Gastroesophageal sphincter (tissue), 4 donors: ENCODE data around the gene TNS1. TPM values are rescaled to one million over a fixed set of nuclear protein-coding genes. Genes with fewer than 3 reads are reported as not detected.

Experiments
- ATAC-seq: fragments of 150-250 bp; one replicate; pipeline ENCODE4 v1.9.1; 2016; ENCODE audit warnings: mild to moderate bottlenecking, moderate library complexity
- H3K27ac ChIP-seq, 4 donors: fragments of 200-600 bp; sonication (generic) in 3 of 4; 1 replicate in 3 of 4; 2 replicates in 1 of 4; pipeline ENCODE4 v1.5.1; 2016 to 2019
- H3K27me3 ChIP-seq: fragments of 200-600 bp; sonication (generic); one replicate; pipeline ENCODE4 v1.5.1; 2019
- H3K36me3 ChIP-seq, 2 donors: fragments of 200-600 bp; sonication (generic); one replicate each; pipeline ENCODE4 v1.5.1; 2019; ENCODE audit warnings: control low read depth in 1 of 2
- H3K4me1 ChIP-seq, 3 donors: fragments of 200-600 bp; sonication (generic); 1 replicate in 2 of 3; 2 replicates in 1 of 3; pipeline ENCODE4 v1.5.1; 2016 to 2019; ENCODE audit warnings: control low read depth in 2 of 3
- H3K4me3 ChIP-seq, 2 donors: fragments of 200-600 bp; sonication (generic); one replicate each; pipeline ENCODE4 v1.5.1; 2019; ENCODE audit warnings: mild to moderate bottlenecking in 1 of 2, moderate library complexity in 1 of 2
- H3K9me3 ChIP-seq, 3 donors: fragments of 200-600 bp; sonication (generic); one replicate each; pipeline ENCODE4 v1.5.1; 2017 to 2019; ENCODE audit warnings: control low read depth in 2 of 3
- EP300 ChIP-seq: sonication (generic); formaldehyde crosslinking; IDR thresholded peaks from one replicate; pipeline ENCODE4 v1.6.1; 2017; ENCODE audit warnings: antibody characterized with exemption, mild to moderate bottlenecking
- POLR2A ChIP-seq, 2 donors: fragments of 450-650 bp; IDR thresholded peaks; one replicate each; pipeline ENCODE4 v1.6.1; 2017; ENCODE audit warnings: antibody characterized with exemption in 2 of 2, mild to moderate bottlenecking in 2 of 2, moderate library complexity in 1 of 2
- POLR2AphosphoS5 ChIP-seq: sonication (generic); formaldehyde crosslinking; IDR thresholded peaks from one replicate; pipeline ENCODE4 v1.6.1; 2017; ENCODE audit warnings: antibody characterized with exemption
- WGBS, 2 donors: methylation state at CpG; one replicate each; pipeline ENCODE4 v1.1.5; 2018; ENCODE audit warnings: low coverage in 1 of 2; 5-methylcytosine and 5-hydroxymethylcytosine counted together
- total RNA-seq, 4 donors: library from RNA; depleted of rRNA; stranded (reverse); fragments of >200 nt; gene quantifications; one replicate each; pipeline ENCODE4 v1.1.0, GENCODE V29; 2016
- TF ChIP-seq, protein P1 (sequence below), 4 experiments: fragments of 200-600 bp in 2 of 4; fragments of 450-650 bp in 2 of 4; sonication (generic) in 1 of 4; IDR thresholded peaks; one replicate each; pipeline ENCODE4 v1.5.1; 2017 to 2019; ENCODE audit warnings: antibody characterized with exemption in 4 of 4, mild to moderate bottlenecking in 2 of 4, moderate library complexity in 2 of 4

The TNS1 gene
- total RNA-seq, 4 donors from 2014 or later = 825 to 2,193 (median 1,462) TPM

- no peak for ATAC-seq
- peaks cover 0 to 100% (median 56%) of the 10 kb centered on the region in 3 donors for H3K4me1 ChIP-seq
- H3K4me3 ChIP-seq = peak overlapping the region; percentile 68 to 86
- H3K27ac ChIP-seq = peak overlapping the region; percentile 39 to 97 (median 97)
- H3K27me3 ChIP-seq = no peaks in the 10 kb centered on the region
- 25 to 57% methylated on average over 1 to 2 of the region's 3 CpGs for WGBS, 2 donors
- TF ChIP-seq, protein P1, sequence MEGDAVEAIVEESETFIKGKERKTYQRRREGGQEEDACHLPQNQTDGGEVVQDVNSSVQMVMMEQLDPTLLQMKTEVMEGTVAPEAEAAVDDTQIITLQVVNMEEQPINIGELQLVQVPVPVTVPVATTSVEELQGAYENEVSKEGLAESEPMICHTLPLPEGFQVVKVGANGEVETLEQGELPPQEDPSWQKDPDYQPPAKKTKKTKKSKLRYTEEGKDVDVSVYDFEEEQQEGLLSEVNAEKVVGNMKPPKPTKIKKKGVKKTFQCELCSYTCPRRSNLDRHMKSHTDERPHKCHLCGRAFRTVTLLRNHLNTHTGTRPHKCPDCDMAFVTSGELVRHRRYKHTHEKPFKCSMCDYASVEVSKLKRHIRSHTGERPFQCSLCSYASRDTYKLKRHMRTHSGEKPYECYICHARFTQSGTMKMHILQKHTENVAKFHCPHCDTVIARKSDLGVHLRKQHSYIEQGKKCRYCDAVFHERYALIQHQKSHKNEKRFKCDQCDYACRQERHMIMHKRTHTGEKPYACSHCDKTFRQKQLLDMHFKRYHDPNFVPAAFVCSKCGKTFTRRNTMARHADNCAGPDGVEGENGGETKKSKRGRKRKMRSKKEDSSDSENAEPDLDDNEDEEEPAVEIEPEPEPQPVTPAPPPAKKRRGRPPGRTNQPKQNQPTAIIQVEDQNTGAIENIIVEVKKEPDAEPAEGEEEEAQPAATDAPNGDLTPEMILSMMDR (IDR thresholded peaks at IDR 0.05) = no peak
- TF ChIP-seq POLR2A (IDR thresholded peaks at IDR 0.05) = no peak
- TF ChIP-seq EP300 = no peak
- TF ChIP-seq POLR2AphosphoS5 = no peak
- H3K36me3 ChIP-seq = peaks cover 0 to 5% of the 10 kb centered on the region in 2 donors
- no peaks in the 10 kb centered on the region for H3K9me3 ChIP-seq
These were observed 58.4 kb downstream of the TNS1 start for GRCh38 chr2:217944366-217944765.

DNA sequence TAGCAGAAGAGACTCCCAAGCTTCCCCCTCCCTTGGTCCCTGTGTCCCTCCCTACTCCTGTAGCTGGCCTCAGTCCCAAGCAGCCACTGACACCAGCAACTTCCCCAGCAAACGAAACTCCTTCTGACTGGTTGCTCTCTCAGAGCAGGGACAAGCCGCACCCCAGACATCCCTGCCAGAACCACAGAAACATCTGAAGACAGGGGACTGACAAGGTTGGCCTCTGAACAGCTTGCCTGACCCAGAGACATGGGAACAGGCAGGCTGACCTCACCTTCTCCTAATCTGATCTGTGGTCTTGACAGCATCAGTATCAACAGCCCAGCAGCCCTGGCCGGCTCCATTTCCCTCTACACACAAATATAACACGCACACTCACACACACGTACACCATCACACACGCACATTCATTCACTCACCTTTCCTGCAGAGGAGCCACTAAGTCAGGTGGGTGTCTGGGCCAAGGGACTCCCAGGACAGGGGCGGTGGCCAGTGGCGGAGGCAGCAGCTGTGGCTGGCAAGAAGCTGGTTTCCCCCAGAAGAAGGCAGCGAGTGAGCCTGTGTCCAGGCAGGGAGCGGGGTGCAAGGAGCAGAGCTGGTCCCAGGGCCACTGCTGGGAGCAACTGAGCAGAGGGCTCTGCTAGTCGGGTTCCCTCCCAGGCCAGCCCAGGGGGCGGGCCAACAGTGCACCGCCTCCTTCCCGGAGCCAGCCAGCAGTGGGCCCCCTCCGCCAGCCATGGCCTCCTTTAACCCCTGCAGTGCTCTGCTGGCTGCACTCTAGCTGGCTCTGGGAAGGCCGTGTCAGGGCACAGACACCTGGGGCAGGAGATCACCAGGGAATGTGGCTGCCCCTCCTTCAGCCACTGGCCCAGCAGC lies 59.1 kb downstream of the TNS1 start:
- peak overlapping the region; percentile 68 to 86 for H3K4me3 ChIP-seq
- peaks cover 0 to 100% (median 50%) of the 10 kb centered on the region in 3 donors for H3K4me1 ChIP-seq
- TF ChIP-seq EP300 (no peak), POLR2AphosphoS5 (peak; percentile 95), POLR2A (IDR thresholded peaks at IDR 0.05) (peak; percentile 96 to 97)
- TF ChIP-seq, protein P1 (IDR thresholded peaks at IDR 0.05) = peak in 3 of 4 experiments; percentile 33 to 82 (median 39)
- H3K27me3 ChIP-seq = no peaks in the 10 kb centered on the region
- peaks cover 0 to 5% of the 10 kb centered on the region in 2 donors for H3K36me3 ChIP-seq
- ATAC-seq = peak; percentile 91
- no CpG with 5 or more reads among the region's 16 CpGs for WGBS, 2 donors
- peak overlapping the region; percentile 97 for H3K27ac ChIP-seq
- H3K9me3 ChIP-seq = no peaks in the 10 kb centered on the region

DNA sequence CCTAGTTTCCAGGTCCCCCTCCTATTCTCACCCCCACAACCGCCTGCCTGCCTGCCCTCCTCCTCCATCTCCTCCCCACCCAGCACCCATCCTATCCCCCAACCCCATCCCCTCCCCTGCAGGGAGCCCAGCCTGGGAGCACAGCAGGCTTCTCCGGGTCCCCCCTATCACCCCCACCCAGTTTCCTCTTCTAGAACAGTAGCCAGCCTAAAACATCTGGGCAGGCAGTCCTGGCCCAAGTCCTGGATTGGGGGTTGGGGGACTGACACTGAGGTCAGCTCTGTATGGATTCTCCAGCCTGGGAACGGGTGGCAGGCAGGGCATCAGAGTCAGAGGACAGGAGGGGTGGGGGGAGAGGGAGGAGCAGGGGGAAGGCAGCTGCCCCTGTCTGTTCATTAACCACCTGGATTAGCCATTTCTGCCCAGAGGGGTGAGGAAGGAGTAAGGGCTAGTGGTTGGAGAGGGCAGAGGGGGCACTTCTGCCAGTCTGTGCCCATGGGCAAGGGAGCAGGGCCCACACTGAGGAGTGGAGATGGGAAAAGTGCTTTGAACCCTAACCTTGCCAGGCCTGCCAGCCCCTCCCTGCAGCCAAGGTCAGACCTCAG lies 60.0 kb downstream of the TNS1 start:
- H3K4me3 ChIP-seq = peak overlapping the region; percentile 68 to 86
- H3K4me1 ChIP-seq = peaks cover 0 to 100% (median 48%) of the 10 kb centered on the region in 3 donors
- H3K36me3 ChIP-seq = peaks cover 0 to 5% of the 10 kb centered on the region in 2 donors
- no peaks in the 10 kb centered on the region for H3K9me3 ChIP-seq
- 0% methylated on average over 2 of the region's 3 CpGs; no CpG with 5 or more reads in 1 of the 2 donors for WGBS, 2 donors
- no peaks in the 10 kb centered on the region for H3K27me3 ChIP-seq
- ATAC-seq = no peak
- TF ChIP-seq POLR2A (IDR thresholded peaks at IDR 0.05) = no peak
- no peak for TF ChIP-seq EP300
- TF ChIP-seq POLR2AphosphoS5 = no peak
- TF ChIP-seq, protein P1 (IDR thresholded peaks at IDR 0.05) = no peak
- H3K27ac ChIP-seq = peak overlapping the region; percentile 97

GRCh38 chr2:217941886-217942728 lies 60.7 kb downstream of the TNS1 start:
- Histone ChIP-seq H3K27me3 (no peaks in the 10 kb centered on the region), H3K9me3 (no peaks in the 10 kb centered on the region), H3K36me3 (peaks cover 0 to 5% of the 10 kb centered on the region in 2 donors), H3K27ac (peak overlapping the region; percentile 97), H3K4me3 (peak overlapping the region; percentile 68 to 86), H3K4me1 (peaks cover 0 to 100% (median 48%) of the 10 kb centered on the region in 3 donors)
- 44% methylated on average over 3 of the region's 8 CpGs; no CpG with 5 or more reads in 1 of the 2 donors for WGBS, 2 donors
- no peak for ATAC-seq
- TF ChIP-seq POLR2AphosphoS5 = peak; percentile 28
- peak in 1 of 2 donors; percentile 40 for TF ChIP-seq POLR2A (IDR thresholded peaks at IDR 0.05)
- TF ChIP-seq, protein P1 (IDR thresholded peaks at IDR 0.05) = no peak
- TF ChIP-seq EP300 = no peak
